Activated CD8-positive, alpha-beta memory T cell treated with anti-CD3 and anti-CD28 coated beads for 36 hours (primary cell): ENCODE data around the gene RCN1. TPM values are rescaled to one million over a fixed set of nuclear protein-coding genes. Genes with fewer than 3 reads are reported as not detected.
"Not testable (repeated sequence)": the region's sequence is repeated elsewhere in the genome, so short reads cannot be mapped to it uniquely, and the experiment has no call there.

Source experiments
- CTCF ChIA-PET: fragments of 350-600 bp; sonication (Branson Sonifier 250); formaldehyde crosslinking; loops from one replicate; lab custom pipeline; 2021; ENCODE audit warnings: antibody characterized with exemption; lab: Charles Lee
- POLR2A ChIA-PET: fragments of 350-600 bp; sonication (Branson Sonifier 250); formaldehyde crosslinking; loops from one replicate; lab custom pipeline; 2021; ENCODE audit warnings: antibody characterized with exemption; lab: Charles Lee
- total RNA-seq, 2 experiments: library from RNA; stranded (reverse); gene quantifications; one replicate each; pipeline ENCODE4 v1.2.3, GENCODE V29; 2021

The RCN1 gene
- total RNA-seq, 2 experiments from 2014 or later, result 35.3 to 37.9 TPM

DNA sequence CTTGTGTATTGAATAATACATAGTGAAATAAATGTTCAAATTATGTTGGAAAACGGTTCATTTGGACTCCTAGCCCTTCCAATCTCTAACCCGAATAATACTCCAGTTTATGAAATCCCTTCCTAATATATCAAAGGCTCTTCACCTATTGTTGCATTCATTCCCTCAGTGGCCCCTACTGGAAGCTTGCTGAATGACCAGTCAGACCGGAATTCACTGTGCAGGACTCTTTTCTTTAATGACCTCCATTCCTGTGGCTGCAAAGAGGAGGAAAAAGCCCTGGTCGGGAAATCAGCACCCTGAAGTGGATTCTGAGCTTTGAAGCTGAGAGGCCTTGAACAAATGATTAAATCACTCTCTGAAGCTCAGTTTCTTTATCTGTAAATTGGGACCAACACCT is 19.1 kb upstream of the RCN1 start:
- CTCF ChIA-PET, result no interaction called here
- POLR2A ChIA-PET, result no interaction called here

DNA sequence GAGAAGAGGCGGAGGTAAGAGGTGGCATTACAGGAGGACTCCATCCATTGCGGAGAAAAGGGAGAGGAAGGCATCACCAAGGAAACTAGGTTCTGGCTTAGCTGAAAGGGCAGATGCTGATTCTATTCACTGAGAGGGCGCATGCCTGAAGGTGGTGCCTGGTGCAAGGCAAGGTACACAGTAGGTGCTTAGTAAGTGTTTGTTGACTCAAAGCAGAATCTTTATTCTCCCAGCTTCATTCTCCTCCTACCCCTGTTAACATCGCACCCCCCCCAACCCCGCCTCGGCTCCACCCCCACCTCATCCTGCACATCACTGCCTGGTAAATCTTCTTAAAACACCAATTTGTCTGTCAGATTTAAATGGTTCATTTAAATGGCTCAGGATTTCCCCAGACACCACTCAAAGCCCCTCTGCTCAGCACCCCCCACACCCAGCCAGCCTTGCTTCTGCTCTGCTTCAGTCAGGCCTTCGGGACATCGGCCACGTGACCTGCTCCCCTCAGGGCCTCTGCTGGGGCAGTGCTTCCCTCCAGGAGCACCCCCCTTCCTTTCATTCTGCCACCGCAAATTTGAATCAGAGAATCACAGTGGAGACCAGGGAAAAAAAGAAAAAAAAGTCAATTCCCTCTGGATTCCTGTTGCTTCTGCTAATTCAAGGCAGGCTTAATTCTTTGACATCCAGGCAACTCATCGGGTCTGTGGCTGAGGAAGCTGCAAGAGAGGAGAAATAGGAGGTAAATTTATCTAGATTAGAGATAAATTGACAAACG is 17.8 kb upstream of the RCN1 start:
- ChIA-PET POLR2A (no interaction called here), CTCF (no interaction called here)

DNA sequence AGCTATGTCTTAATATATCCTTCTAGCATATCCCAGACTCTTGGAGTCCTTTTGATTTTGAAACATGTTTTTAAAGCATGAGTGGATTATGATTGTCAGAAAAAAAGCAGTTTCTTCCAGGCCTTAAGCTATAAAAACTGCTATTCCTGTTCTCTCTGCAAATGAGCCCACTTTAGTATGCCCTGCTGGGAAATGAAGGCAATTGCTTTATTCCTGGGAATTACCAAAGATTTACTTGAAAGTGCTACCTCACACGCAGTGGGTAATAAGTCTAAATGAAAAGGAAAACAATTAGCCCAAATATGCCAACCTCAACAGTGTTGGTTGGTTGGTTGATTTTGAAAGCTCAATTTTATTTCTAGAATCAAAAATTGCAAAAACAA is 17.2 kb upstream of the RCN1 start:
- CTCF ChIA-PET, result no interaction called here
- POLR2A ChIA-PET, result no interaction called here

DNA sequence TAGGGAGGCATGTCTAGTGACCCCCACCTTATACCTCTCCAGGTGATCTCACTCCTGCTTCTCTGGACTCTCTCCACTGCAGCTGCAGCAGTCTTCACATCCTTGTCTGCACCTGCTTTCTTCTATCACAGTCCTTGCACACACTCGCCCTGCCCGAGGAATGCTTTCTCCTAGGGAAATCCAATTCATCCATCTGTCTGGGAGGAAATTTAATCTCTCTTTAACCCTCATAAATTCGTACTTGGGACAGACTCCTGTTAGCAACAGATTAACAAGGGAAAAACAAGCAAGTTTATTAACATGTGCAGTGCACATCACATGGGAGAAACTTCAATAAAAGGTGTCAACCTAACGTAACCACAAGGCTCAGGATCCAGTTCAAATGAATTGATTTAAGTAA is 11.3 kb upstream of the RCN1 start:
- POLR2A ChIA-PET, result no interaction called here

DNA sequence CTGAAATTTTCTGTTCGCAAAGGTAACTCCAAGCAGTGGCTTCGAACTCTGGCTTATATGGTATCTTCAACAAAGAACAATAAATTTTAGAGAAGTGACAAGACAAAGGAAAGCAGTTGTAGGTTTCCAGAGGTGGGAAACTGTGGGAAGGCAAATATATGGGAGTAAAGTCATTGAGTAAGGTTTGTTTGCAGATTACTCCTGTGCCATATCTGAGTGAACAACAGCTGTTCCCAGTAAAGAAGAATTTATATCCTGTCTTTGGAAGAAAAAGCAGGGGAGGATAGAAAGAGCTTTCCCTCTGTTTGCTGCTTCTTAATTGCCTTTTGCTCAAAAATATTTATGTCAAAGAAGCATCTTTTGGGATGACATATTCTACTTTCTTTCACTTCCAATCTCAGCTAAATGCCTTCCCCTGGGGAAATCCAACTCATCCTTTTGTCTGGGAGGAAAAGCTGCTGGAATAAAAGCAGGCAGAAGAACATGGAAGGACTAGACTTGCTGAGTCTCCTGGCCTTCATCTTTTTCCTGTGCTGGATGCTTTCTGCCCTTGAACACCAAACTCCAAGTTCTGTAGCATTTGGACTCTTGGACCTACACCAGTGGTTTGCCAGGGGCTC is 10.4 kb upstream of the RCN1 start:
- POLR2A ChIA-PET, result no interaction called here

More for the DNA sequence above, 11.3 kb upstream of the RCN1 start:
- CTCF ChIA-PET, result no interaction called here

DNA sequence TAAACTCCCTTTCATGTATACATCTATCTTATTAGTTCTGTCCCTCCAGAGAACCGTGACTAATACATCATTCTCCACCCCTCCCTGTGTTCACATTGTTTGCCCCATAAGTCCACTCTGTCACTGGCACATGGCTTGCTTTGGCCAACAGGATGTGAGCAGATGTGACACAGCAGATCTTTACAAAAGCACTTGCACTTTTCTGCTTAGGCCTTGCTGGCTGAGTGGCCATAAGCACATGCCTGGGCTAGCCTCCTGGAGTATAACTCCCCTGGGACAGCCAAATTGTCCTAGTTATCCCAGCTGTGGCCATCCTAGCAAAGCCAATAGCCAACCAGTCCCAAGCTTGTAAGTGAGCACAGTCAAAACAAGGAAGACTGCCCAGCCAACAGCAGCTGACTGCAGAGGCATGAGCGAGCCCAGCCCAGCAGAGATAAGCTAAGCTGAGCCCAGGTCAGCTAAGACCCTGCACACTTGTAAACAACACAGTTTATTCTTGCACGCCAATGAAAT is 9.7 kb upstream of the RCN1 start:
- ChIA-PET CTCF (no interaction called here), POLR2A (no interaction called here)

More for the DNA sequence above, 10.4 kb upstream of the RCN1 start:
- CTCF ChIA-PET, result no interaction called here

DNA sequence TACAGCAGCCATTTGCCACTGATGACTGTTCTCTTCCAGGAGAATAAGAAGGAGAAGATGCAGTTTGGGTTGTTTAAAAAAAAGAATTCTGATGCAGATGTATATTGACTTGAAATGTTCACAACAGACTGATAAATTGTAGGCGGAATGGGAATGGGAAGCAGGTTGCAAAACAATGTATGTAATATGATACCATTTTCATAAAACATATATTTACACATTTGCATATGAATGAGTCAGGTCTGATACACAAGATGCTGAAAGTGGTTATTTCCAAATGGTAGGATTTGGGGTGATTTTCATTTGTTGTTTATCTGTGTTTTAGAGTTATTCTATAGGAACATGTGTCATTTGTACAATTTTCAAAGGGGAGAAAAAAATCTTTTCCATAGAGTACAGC is 9.0 kb upstream of the RCN1 start:
- POLR2A ChIA-PET, result no interaction called here
- CTCF ChIA-PET, result no interaction called here

DNA sequence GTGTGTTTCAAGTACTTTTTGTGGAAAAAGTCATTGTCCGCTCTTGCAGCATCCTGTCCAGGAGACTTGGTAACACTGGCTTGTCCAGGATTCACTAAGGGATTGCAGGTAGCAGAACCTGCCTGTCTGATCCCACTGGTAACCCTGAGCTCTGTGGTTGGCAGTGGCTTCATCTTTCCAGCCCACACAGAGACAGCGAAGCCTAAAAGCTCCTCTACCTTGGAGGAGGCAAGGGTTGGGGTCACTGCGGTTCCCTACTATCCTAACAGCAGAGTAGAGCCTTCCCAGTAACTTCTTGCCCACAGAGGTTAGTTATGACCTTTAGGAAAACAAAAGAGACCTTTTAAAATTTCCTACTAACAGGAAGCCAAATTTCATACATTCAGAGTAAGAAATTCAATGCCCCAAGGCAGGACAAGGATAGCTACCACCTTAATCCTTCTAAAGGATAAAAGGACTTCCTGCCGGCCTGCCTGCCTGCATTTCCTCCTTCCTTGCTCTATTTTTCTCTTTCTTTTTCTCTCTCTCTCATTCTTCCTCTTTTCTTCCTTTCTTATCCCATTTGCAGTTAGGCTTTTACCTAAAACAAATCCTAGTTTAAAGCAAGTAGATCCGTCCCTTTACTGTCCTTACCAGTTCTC is 8.4 kb upstream of the RCN1 start:
- ChIA-PET POLR2A (no interaction called here), CTCF (interaction anchor here (0.9 kb wide), 1 partner anchor 94 kb away, joined by 3 read pairs; no protein-coding TSS in a partner anchor)

DNA sequence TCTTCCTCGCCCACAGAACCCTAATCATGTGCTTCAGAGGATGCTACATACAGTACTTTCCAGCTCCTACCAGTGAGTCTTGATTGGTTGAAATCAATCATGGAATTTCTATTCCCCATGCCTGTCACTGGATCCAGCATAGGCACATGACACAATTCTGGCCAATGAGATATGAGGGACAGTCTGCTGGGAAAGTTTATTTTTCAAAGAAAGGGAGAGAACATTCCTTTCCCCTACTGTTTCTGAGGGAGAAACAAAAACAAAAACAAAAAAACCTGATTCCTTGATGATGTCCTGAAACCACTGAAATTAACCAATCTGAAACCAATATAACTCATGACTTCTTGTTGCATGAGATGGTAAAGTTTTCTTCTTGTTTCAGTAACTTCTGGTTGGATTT is 3.3 kb upstream of the RCN1 start:
- ChIA-PET POLR2A (interaction anchor here (0.9 kb wide), 1 partner anchor 93 kb away, joined by 3 read pairs; no protein-coding TSS in a partner anchor), CTCF (no interaction called here)

DNA sequence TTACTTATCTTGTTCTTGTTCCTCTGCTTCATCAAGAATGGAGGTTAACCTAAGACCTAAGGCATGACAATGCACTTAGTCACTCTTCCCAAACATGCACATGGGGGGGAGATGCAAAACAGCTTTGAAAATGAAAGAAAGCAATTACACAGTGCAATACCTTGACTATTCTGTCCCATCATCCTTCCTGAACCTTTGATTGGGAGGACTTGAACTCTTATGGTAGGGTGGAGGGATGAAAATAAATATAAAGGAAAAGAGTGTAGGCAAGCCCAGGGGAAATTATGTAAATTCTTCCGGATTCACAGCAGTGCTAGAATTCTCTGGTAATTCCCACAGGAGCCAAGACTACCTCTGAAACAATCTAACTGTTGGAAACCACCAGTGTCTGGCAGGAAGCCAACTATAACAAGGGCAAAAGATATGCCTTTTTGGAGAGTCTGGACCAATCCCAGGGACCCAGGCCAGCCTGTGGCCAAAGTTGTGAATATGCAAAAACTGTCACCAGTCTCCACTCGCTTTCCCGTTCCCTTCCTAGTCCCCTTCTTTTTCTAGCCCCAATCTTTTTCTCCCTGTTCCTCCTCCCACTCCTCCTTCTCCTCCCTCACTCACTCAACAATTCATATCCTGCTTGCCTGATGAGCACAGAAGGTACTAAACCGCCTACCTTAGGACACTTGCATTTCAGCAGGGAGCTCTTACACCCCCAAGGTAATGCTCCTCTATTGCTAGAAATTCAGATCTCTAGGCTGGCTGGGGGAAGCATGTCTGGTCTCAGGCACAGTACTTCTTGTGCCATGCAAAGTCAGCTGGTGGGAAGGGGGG is 2.5 kb upstream of the RCN1 start:
- ChIA-PET POLR2A (interaction anchor here (0.6 to 0.9 kb wide), 2 partner anchors 92 to 1073 kb away, joined by 3 to 4 read pairs; partner anchors contain the start of gene CSTF3), CTCF (interaction anchor here (1.2 kb wide), 1 partner anchor 88 kb away, joined by 6 read pairs; no protein-coding TSS in a partner anchor)

DNA sequence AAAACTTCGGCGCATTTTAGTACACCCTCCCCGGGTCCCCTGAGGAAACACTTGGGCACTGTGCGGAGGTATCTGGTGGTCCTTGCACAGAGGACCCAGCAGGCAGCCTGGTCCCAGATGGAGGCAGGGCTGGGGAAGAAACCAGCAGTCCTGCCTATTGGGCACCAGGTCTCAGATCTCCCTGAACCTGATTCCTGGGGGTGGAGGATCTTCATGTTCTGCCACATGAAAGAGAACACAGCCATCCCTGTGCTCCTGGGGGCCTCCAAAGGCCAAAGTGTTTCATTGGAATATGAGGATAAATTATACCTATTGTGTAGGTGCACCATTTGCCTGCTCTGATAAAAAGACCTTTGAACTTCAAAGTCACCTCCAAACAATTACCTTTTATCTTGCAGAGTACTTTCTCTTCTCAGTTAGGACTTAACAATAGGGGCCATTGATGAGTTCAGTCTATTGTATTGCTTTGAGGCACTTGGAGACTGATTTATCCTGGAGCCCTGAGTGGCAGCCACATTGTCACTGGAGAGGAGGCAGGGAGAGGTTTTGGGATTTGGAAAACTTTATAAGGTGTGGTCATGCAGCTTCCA is 1.8 kb downstream of the RCN1 start:
- POLR2A ChIA-PET, result no interaction called here
- CTCF ChIA-PET, result no interaction called here

DNA sequence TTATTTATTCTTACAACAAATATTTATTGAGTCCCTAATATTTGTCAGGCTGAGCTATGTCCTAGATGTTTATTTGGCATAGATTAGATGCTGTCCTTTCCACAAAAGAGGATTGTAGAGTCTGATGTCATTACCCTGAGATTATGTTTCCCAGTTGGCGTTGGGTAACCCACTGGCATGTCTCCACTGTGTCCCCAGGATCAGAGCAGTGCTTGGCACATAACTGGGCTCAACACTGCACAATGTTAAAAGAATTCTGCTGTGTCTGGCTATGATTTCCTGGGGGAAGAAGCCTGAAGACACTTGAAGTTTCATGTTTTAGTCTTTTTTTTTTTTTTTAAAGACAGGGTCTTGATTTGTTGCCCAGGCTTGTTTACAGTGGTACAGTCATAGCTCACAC is 4.0 kb downstream of the RCN1 start:
- CTCF ChIA-PET, result no interaction called here
- POLR2A ChIA-PET, result interaction anchor here (0.7 kb wide), 1 partner anchor 301 kb away, joined by 5 read pairs; no protein-coding TSS in a partner anchor

DNA sequence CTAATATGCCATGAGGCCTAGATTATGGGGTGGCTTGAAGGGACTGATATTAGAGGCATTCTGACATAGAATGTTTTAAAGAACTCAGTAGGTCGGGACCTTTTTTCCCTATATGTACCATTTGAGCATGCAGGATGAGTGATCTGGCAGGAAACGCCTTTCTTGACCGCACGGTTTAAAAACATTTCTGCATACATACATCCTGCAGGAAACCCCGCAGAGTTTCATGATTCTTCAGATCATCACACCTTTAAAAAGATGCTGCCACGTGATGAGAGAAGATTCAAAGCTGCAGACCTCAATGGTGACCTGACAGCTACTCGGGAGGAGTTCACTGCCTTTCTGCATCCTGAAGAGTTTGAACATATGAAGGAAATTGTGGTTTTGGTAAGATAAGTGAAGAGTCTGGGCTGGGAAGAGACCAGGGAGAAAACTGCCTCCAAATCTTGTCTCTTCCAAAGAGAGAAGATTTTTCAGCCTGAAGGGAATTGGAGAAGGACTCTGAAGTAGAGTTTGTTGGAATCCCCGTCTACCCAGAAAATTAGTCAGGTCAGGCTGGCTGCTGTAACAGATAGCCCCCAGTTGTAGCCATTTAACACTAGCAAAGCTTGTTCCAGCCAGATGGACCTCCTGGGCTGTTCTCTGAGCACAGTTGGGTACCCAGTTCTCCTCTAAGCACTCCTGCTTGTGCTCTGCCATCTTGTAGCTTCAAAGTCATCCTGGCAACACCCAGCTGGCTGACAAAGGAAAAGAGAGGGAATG is 7.4 kb downstream of the RCN1 start:
- POLR2A ChIA-PET, result no interaction called here
- CTCF ChIA-PET, result no interaction called here

DNA sequence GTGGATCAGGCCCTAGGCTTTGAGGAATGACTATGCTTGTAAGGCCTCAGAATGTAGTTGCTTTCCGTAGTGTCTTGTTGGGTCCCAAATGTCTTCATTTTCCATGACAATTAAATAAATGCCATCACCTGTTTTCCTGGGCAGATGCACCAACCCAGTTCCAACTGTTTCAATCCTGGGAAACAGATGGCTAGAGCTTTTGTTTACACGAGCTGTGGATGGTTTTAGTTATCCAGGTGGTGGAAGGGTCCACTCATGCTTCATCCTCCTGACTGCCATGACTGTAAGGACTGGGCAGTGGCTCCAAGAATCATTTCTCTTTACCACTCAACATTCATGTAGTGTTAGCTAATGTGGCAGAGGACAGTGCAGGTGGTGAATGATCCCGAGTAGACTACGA is 8.6 kb downstream of the RCN1 start:
- ChIA-PET POLR2A (no interaction called here), CTCF (no interaction called here)

DNA sequence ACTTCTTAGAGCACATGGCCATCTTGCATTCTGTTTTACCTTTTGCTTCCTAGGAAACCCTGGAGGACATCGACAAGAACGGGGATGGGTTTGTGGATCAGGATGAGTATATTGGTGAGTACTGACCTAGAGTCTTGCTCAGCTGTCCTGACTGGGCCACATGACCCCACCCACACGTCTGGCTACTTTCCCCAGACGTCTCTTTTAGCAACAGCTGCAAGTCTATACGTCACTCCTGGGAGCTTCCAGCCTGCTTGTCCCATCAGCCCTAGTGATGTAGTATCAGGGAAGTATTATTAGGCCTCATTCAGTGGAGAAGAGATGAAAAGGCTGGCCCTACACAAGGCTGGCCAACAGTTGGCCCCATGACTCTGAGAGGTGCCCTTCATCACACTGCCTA is 9.6 kb downstream of the RCN1 start:
- ChIA-PET CTCF (no interaction called here), POLR2A (no interaction called here)

DNA sequence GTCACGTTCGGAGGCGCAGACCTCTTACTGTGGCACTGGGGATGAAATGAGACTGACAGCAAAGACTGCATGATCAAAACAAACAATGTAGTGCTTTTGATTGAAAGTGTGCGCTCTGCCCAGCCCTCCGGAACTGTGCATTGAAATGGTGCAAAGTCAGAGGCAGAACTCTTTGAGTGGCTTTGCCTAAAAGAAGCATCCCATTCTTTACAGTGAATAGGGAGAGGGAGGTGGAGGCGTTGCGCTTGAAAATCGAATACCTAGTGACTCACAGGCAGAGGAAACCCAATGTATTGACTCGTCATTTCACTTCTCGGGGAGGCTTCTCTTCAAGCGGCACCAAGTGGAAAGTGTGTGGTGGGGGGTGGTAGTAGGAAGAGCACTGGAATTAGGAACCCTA is 10.9 kb downstream of the RCN1 start:
- CTCF ChIA-PET, result interaction anchor here (1.1 kb wide), 1 partner anchor 95 kb away, joined by 3 read pairs; no protein-coding TSS in a partner anchor
- POLR2A ChIA-PET, result no interaction called here

DNA sequence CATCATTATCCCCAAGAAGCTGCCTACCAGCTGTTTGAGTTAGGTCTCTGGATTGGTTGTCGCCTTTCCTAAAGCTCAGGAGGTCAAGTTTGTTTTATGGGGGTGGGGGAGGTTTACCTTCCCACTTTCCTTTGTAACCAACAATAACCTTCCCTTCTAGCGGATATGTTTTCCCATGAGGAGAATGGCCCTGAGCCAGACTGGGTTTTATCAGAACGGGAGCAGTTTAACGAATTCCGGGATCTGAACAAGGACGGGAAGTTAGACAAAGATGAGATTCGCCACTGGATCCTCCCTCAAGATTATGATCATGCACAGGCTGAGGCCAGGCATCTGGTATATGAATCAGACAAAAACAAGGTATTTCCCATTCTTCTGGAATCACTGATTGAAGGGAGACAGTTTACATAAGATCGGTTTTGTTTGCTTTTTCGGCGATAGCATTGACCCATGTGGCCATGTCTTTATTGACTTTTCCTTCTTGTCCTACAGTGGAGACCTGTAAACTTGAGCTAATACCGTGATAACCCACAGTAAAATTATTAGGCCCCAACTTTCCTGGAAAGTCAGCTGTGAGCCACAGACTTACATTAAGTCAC is 12.3 kb downstream of the RCN1 start:
- CTCF ChIA-PET, result not testable (repeated sequence)
- POLR2A ChIA-PET, result interaction anchor here (0.7 kb wide), 1 partner anchor 13 kb away, joined by 3 read pairs; no protein-coding TSS in a partner anchor

DNA sequence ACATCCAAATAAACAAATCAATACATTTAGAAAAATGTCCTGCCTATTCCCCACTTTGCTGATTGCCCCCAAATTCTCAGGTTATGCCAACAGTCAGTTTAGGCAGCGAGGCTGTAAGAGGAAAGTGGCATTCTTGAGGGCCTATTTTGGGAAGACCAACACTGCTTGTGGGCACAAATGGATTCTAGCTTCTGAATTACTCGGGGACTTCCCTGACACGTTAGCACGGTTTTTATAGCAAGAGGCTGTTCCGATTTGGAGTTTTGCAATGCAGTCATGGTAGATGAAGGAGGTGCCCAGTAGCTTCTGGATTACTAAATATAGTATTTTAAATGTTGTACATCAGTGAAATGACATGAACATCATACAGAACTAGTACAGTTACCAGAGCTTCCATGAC is 13.1 kb downstream of the RCN1 start:
- CTCF ChIA-PET, result no interaction called here
- POLR2A ChIA-PET, result no interaction called here
